ENCODE measurements around the gene TBC1D9. TPM values are rescaled to one million over a fixed set of nuclear protein-coding genes. Genes with fewer than 3 reads are reported as not detected.

TBC1D9 gene
- total RNA-seq, 2 experiments from 2014 or later: 1.0 to 13.0 TPM

- ChIA-PET CTCF (ENCODE audit: unreplicated experiment) (no interaction called here), POLR2A (interaction anchor here (0.7 kb wide), 1 partner anchor 15 kb away, joined by 3 read pairs; no protein-coding TSS in a partner anchor)
- no peak for DNase-seq (ENCODE audit: low spot score)
- no TSS peak for BruUV-seq (replicated peaks)
- H3K27ac ChIP-seq (ENCODE audit: low read depth, low read length, poor library complexity, severe bottlenecking): no peak overlapping the region
- TF ChIP-seq CTCF (conservative IDR thresholded peaks at IDR 0.05; ENCODE audit: low read length) (no peak), EZH2phosphoT487 (IDR thresholded peaks at IDR 0.05; ENCODE audit: borderline replicate concordance, low read depth, low read length) (no peak)
- H3K4me1 ChIP-seq (ENCODE audit: insufficient read depth, low read length, poor library complexity, severe bottlenecking): peaks cover 16% of the 10 kb centered on the region
- H3K4me3 ChIP-seq (ENCODE audit: low read depth, low read length, poor library complexity, severe bottlenecking): no peak overlapping the region
- H3K36me3 ChIP-seq (ENCODE audit: insufficient read depth, low read length): no peaks in the 10 kb centered on the region
- H4K20me1 ChIP-seq (ENCODE audit: insufficient read depth, low read length): no peaks in the 10 kb centered on the region
- no peaks in the 10 kb centered on the region for H3K9me3 ChIP-seq (ENCODE audit: low read length)
- no peak overlapping the region for H3K4me2 ChIP-seq (ENCODE audit: low read length)
- intact Hi-C loops (cut with micrococcal nuclease; ENCODE audit: unreplicated experiment): no loop called here
- no peaks in the 10 kb centered on the region for H3K9me2 ChIP-seq (ENCODE audit: insufficient read depth, low read length)
- H3K79me2 ChIP-seq (ENCODE audit: insufficient read depth, low read depth, low read length): no peaks in the 10 kb centered on the region
- H2AFZ ChIP-seq (ENCODE audit: low read length): no peak overlapping the region
Measured at GRCh38 chr4:140704392-140704960, 51.7 kb downstream of the TBC1D9 start.

GRCh38 chr4:140703463-140703862 lies 52.7 kb downstream of the TBC1D9 start:
- Histone ChIP-seq H3K27ac (ENCODE audit: low read depth, low read length, poor library complexity, severe bottlenecking) (no peak overlapping the region), H3K9me3 (ENCODE audit: low read length) (no peaks in the 10 kb centered on the region), H2AFZ (ENCODE audit: low read length) (no peak overlapping the region), H4K20me1 (ENCODE audit: insufficient read depth, low read length) (no peaks in the 10 kb centered on the region), H3K36me3 (ENCODE audit: insufficient read depth, low read length) (no peaks in the 10 kb centered on the region), H3K4me1 (ENCODE audit: insufficient read depth, low read length, poor library complexity, severe bottlenecking) (peaks cover 16% of the 10 kb centered on the region), H3K4me2 (ENCODE audit: low read length) (no peak overlapping the region), H3K79me2 (ENCODE audit: insufficient read depth, low read depth, low read length) (no peaks in the 10 kb centered on the region), H3K4me3 (ENCODE audit: low read depth, low read length, poor library complexity, severe bottlenecking) (no peak overlapping the region), H3K9me2 (ENCODE audit: insufficient read depth, low read length) (no peaks in the 10 kb centered on the region)
- BruUV-seq (replicated peaks): no TSS peak
- POLR2A ChIA-PET: interaction anchor here (0.7 to 1.5 kb wide), 3 partner anchors 10 to 18 kb away, joined by 3 read pairs; no protein-coding TSS in a partner anchor
- TF ChIP-seq CTCF (conservative IDR thresholded peaks at IDR 0.05; ENCODE audit: low read length): no peak
- TF ChIP-seq EZH2phosphoT487 (IDR thresholded peaks at IDR 0.05; ENCODE audit: borderline replicate concordance, low read depth, low read length): no peak
- CTCF ChIA-PET (ENCODE audit: unreplicated experiment): no interaction called here
- intact Hi-C loops (cut with micrococcal nuclease; ENCODE audit: unreplicated experiment): no loop called here
- no peak for DNase-seq (ENCODE audit: low spot score)

- POLR2A ChIA-PET: interaction anchor here (0.6 to 1.5 kb wide), 3 partner anchors 12 to 19 kb away, joined by 3 read pairs; no protein-coding TSS in a partner anchor
- TF ChIP-seq CTCF (conservative IDR thresholded peaks at IDR 0.05; ENCODE audit: low read length): no peak
- TF ChIP-seq EZH2phosphoT487 (IDR thresholded peaks at IDR 0.05; ENCODE audit: borderline replicate concordance, low read depth, low read length): no peak
- no peak for DNase-seq (ENCODE audit: low spot score)
- H3K9me3 ChIP-seq (ENCODE audit: low read length): no peaks in the 10 kb centered on the region
- BruUV-seq (replicated peaks): no TSS peak
- no peaks in the 10 kb centered on the region for H3K9me2 ChIP-seq (ENCODE audit: insufficient read depth, low read length)
- peaks cover 9% of the 10 kb centered on the region for H3K4me1 ChIP-seq (ENCODE audit: insufficient read depth, low read length, poor library complexity, severe bottlenecking)
- H2AFZ ChIP-seq (ENCODE audit: low read length): no peak overlapping the region
- no peaks in the 10 kb centered on the region for H4K20me1 ChIP-seq (ENCODE audit: insufficient read depth, low read length)
- H3K36me3 ChIP-seq (ENCODE audit: insufficient read depth, low read length): no peaks in the 10 kb centered on the region
- CTCF ChIA-PET (ENCODE audit: unreplicated experiment): no interaction called here
- H3K4me2 ChIP-seq (ENCODE audit: low read length): no peak overlapping the region
- H3K79me2 ChIP-seq (ENCODE audit: insufficient read depth, low read depth, low read length): no peaks in the 10 kb centered on the region
- no peak overlapping the region for H3K27ac ChIP-seq (ENCODE audit: low read depth, low read length, poor library complexity, severe bottlenecking)
- no peak overlapping the region for H3K4me3 ChIP-seq (ENCODE audit: low read depth, low read length, poor library complexity, severe bottlenecking)
- intact Hi-C loops (cut with micrococcal nuclease; ENCODE audit: unreplicated experiment): no loop called here
Measured at GRCh38 chr4:140702096-140702757, 54.0 kb downstream of the TBC1D9 start.
